ENCODE data around the gene GRK2. TPM values are rescaled to one million over a fixed set of nuclear protein-coding genes. Genes with fewer than 3 reads are reported as not detected.

The GRK2 gene
- total and polyA plus RNA-seq, 9 of the 15 experiments (the other 6 are each of a cell fraction or from before 2014, with no cell fraction given) = 0.24 to 95.8 (median 56.5) TPM

DNA sequence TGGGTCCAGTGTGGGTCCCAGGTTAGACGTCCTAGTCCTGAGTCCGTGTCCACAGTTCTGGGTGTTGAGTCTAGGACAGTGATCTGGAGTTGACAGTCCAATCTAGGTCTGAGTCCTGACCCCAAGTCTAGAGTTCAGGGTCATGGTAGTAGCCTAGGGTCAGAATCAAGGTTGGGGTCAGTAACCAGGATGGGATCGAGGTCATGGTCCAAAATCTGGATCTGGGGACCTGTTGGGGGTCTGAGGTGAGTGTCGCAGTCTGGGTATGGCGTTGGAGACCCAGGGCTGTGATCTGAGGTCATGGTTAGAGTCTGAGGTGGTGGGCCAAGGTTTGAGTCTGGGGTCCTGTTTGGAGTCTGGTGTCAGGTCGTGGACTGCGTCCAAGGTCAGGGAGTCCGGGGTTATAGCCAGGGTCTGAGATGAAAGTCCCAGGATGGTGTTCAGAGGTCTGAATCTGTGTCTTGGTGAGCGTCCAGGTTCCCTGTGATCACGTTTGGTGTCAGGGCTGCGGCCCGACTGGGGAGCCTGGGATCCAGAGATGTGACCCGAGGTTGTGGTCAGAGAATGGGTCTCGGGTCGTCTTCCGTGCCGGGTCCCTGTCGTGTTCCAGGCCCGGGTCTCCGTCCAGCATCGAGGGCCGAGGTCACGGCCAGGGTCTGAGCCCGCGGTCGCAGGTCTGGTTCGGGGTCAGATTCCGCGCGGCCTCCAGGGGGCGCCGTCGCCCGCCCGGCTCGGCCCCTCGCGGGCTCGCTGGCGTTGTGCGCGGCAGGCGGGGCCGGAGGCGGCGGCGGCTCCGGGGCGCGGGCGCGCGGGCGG, 432 bp upstream of the GRK2 start (continued):
- TF ChIP-seq, protein P1, sequence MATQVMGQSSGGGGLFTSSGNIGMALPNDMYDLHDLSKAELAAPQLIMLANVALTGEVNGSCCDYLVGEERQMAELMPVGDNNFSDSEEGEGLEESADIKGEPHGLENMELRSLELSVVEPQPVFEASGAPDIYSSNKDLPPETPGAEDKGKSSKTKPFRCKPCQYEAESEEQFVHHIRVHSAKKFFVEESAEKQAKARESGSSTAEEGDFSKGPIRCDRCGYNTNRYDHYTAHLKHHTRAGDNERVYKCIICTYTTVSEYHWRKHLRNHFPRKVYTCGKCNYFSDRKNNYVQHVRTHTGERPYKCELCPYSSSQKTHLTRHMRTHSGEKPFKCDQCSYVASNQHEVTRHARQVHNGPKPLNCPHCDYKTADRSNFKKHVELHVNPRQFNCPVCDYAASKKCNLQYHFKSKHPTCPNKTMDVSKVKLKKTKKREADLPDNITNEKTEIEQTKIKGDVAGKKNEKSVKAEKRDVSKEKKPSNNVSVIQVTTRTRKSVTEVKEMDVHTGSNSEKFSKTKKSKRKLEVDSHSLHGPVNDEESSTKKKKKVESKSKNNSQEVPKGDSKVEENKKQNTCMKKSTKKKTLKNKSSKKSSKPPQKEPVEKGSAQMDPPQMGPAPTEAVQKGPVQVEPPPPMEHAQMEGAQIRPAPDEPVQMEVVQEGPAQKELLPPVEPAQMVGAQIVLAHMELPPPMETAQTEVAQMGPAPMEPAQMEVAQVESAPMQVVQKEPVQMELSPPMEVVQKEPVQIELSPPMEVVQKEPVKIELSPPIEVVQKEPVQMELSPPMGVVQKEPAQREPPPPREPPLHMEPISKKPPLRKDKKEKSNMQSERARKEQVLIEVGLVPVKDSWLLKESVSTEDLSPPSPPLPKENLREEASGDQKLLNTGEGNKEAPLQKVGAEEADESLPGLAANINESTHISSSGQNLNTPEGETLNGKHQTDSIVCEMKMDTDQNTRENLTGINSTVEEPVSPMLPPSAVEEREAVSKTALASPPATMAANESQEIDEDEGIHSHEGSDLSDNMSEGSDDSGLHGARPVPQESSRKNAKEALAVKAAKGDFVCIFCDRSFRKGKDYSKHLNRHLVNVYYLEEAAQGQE (IDR thresholded peaks at IDR 0.05; ENCODE audit: borderline replicate concordance) = peak; percentile 58; the same call in 1 of the 2 replicates
- TF ChIP-seq, protein P1 (CRISPR knock-in tag; IDR thresholded peaks at IDR 0.05; ENCODE audit: low read depth) = no peak
- TF ChIP-seq ZFX (CRISPR knock-in tag; IDR thresholded peaks at IDR 0.05) = peak; percentile 58
- no peak for TF ChIP-seq ZNF717 (CRISPR knock-in tag; IDR thresholded peaks at IDR 0.05)
- peak; percentile 13; the same call in 1 of the 2 replicates for TF ChIP-seq RBFOX2 (IDR thresholded peaks at IDR 0.05; ENCODE audit: low read depth, low read length)
- 0 out of 2 replicates have a peak, but pooled peaks have one; percentile 29 for TF ChIP-seq NR2C1 (IDR thresholded peaks at IDR 0.05)
- TF ChIP-seq NR2C1 (tag; IDR thresholded peaks at IDR 0.05) = no peak; the same call in 1 of the 2 replicates
- TF ChIP-seq SRF (CRISPR knock-in tag; IDR thresholded peaks at IDR 0.05) = no peak
- TF ChIP-seq KLF16 (IDR thresholded peaks at IDR 0.05) = no peak
- TF ChIP-seq PHB (CRISPR knock-in tag; IDR thresholded peaks at IDR 0.05) = no peak
- no peak for TF ChIP-seq CSDE1 (IDR thresholded peaks at IDR 0.05)
- TF ChIP-seq, protein P2, sequence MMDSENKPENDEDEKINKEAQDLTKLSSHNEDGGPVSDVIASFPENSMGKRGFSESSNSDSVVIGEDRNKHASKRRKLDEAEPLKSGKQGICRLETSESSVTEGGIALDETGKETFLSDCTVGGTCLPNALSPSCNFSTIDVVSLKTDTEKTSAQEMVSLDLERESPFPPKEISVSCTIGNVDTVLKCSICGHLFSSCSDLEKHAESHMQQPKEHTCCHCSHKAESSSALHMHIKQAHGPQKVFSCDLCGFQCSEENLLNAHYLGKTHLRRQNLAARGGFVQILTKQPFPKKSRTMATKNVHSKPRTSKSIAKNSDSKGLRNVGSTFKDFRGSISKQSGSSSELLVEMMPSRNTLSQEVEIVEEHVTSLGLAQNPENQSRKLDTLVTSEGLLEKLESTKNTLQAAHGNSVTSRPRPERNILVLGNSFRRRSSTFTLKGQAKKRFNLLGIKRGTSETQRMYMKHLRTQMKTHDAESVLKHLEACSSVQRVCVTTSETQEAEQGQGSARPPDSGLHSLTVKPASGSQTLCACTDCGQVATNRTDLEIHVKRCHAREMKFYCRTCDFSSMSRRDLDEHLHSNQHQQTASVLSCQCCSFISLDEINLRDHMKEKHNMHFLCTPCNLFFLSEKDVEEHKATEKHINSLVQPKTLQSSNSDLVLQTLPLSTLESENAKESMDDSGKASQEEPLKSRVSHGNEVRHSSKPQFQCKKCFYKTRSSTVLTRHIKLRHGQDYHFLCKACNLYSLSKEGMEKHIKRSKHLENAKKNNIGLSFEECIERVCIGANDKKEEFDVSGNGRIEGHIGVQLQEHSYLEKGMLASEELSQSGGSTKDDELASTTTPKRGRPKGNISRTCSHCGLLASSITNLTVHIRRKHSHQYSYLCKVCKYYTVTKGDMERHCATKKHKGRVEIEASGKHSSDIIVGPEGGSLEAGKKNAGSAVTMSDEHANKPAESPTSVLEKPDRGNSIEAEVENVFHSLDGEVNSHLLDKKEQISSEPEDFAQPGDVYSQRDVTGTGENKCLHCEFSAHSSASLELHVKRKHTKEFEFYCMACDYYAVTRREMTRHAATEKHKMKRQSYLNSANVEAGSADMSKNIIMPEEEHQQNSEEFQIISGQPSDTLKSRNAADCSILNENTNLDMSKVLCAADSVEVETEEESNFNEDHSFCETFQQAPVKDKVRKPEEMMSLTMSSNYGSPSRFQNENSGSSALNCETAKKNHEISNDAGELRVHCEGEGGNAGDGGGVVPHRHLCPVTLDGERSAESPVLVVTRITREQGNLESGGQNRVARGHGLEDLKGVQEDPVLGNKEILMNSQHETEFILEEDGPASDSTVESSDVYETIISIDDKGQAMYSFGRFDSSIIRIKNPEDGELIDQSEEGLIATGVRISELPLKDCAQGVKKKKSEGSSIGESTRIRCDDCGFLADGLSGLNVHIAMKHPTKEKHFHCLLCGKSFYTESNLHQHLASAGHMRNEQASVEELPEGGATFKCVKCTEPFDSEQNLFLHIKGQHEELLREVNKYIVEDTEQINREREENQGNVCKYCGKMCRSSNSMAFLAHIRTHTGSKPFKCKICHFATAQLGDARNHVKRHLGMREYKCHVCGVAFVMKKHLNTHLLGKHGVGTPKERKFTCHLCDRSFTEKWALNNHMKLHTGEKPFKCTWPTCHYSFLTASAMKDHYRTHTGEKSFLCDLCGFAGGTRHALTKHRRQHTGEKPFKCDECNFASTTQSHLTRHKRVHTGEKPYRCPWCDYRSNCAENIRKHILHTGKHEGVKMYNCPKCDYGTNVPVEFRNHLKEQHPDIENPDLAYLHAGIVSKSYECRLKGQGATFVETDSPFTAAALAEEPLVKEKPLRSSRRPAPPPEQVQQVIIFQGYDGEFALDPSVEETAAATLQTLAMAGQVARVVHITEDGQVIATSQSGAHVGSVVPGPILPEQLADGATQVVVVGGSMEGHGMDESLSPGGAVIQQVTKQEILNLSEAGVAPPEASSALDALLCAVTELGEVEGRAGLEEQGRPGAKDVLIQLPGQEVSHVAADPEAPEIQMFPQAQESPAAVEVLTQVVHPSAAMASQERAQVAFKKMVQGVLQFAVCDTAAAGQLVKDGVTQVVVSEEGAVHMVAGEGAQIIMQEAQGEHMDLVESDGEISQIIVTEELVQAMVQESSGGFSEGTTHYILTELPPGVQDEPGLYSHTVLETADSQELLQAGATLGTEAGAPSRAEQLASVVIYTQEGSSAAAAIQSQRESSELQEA (IDR thresholded peaks at IDR 0.05; ENCODE audit: low read depth) = no peak
- TF ChIP-seq CREM (IDR thresholded peaks at IDR 0.05; ENCODE audit: low read depth) = peak; percentile 46

All from K562 (cell line).